ENCODE measurements around the gene PHYHIPL.

DNA sequence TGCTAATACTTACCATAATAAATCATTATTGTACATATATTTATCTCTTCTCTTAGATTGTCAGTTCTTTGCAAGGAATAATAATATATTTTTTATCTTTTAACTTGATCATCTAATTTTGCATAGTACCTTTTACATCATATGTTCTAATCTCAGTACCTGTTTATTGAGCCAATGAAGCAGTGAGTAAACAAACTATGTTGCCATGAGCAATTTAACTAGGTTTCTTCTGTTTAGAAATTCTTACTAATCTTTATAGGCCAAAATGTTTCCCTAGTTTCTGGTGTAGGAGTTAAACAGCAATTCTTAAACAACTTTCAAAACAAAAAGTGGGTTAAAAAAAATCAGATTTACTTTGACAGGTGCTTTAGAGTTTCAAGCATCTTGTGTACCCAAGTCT, 61.3 kb downstream of the PHYHIPL start:
- no peak for TF ChIP-seq POLR2AphosphoS5 (IDR thresholded peaks at IDR 0.05; ENCODE audit: borderline replicate concordance, low read depth, low read length)
- no peak for TF ChIP-seq EZH2 (IDR thresholded peaks at IDR 0.05)
- no peak for TF ChIP-seq FOXP2 (optimal IDR thresholded peaks at IDR 0.05; ENCODE audit: control extremely low read depth, extremely low read length, insufficient read depth)

Data from SK-N-MC (cell line).